Stimulated activated CD8-positive, alpha-beta memory T cell treated with anti-CD3 and anti-CD28 coated beads, Interleukin-15, amount 100 ng/mL, for 4 hours (primary cell): ENCODE data around the gene TMEM135.

Source experiments
- DNase-seq, 2 donors: peaks; one replicate each; pipeline ENCODE4 v3.0.0-alpha.2; 2020; ENCODE audit warnings: low read depth in 2 of 2

Gene TMEM135

GRCh38 chr11:87353771-87354345, 316.1 kb downstream of the TMEM135 start:
- DNase-seq, result no peak

GRCh38 chr11:87355596-87355995, 317.9 kb downstream of the TMEM135 start:
- no peak for DNase-seq

DNA sequence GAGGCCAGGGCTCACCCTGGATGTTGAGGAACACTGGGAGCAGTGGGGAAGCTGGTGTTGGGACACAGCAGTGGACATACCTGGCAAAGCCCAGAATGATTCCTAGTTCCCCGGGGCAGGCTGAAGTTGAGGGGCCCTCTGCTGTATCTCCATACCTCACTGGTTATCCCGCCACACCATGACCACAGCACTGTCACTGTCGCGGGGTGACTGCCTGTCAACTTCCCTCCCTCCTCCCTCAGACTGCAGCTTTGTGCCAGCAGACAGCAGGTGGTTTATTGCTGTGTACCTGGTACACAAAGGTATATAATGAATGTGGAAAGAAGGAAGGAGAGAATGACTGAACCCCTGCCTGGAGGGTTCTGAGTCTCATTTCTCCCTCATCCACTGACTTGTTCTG, 318.7 kb downstream of the TMEM135 start:
- DNase-seq, result no peak

- DNase-seq, result no peak
Observed at GRCh38 chr11:87358461-87358860, 320.7 kb downstream of the TMEM135 start.

DNA sequence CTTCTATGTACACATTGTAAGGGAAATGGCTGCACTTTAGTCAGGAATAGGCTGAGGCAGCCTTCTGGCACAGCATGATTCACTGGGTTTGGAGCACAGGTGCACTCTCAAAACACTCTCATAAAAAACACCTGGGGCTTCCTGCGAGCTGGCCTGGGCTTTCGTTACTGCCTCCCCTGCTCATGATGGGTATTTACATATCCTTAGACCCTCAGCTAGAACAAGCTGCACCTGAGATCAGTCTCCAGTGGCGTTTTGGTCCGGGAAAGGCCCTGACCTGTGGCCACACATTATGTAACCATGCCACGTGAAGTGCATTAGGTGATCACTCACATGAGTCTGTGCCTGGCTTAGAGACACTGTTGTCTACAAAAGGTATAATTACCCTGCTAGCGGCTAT, 321.7 kb downstream of the TMEM135 start:
- no peak for DNase-seq

- DNase-seq, result no peak
Observed at GRCh38 chr11:87361891-87362290, 324.2 kb downstream of the TMEM135 start.

DNA sequence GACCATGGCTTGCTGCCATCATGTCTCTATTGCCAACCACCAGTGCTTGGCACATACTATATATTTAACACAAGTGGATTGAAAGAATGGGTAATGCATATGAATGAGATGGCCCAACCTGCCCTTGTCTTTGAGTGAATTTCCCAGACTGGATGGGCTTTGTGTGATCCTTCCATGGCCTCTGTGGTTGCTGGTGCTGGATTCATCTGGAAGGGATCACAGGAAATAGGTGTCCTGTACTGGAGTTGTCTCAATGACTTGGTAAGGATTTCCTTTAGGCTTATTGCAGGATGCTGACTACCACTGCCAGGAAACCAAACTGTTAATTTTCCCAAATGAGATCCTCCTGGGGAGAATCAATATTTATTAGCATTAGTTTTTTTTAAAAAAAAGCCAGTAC, 328.6 kb downstream of the TMEM135 start:
- no peak for DNase-seq

DNA sequence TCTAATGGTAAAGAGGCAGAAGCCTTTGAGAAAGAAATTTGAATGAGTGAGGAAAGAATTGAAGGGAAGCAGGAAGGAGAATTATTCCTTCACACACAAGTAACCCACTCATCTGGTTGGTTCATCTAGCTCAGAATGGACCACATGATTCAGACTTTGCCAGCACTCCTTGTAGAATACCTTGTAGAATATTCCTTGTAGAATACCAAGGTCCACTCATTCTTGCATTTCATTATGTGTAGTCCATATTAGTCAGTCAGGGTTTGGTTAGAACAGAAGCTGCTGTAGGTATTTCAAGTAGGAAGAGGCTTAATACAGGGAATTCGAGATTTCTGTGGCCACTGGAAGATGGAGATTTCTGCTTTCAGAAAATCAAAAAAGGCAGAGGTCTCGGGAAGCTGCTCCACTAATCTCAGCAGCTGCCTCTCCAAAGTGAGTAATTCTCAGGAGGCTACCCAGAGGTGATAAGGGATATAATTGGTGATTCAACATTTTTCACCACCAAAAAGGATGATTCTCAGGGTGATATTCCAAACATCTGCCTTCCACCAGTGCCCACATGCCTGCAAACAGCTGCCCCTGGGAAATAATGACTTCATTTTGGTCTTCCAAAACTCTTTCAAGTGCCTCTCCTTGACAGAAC, 329.1 kb downstream of the TMEM135 start:
- DNase-seq, result no peak

GRCh38 chr11:87368151-87368550, 330.4 kb downstream of the TMEM135 start:
- DNase-seq, result no peak

DNA sequence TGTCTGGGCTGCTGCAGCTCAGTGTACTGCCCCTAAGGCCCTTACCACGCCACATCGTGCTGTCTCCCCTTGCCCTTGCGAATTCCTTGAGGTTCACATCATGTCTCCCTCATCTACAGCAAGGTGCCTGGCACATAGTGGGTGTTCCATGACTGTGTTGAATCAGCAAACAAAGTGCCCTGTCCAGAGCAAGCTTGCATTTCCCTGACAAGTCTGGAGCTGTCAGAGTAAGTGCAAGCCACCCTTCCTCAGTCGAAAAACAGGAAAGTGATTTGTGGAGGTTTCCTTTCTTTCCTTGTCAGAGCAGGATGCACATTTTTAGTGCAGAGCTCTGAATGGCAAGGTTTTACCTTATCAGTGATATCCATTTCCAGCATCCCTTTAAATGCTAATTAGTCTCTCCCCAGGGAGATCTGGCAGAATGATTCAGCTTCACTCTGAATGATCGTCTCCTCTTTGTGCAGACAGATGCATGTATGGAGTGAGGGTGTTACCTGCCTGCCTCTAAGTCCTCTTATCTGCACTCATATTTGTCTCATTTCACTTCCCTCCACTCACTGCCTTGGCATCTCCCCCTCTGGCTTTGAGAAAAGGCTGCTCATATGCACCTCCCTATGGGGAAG, 331.2 kb downstream of the TMEM135 start:
- DNase-seq, result no peak

DNA sequence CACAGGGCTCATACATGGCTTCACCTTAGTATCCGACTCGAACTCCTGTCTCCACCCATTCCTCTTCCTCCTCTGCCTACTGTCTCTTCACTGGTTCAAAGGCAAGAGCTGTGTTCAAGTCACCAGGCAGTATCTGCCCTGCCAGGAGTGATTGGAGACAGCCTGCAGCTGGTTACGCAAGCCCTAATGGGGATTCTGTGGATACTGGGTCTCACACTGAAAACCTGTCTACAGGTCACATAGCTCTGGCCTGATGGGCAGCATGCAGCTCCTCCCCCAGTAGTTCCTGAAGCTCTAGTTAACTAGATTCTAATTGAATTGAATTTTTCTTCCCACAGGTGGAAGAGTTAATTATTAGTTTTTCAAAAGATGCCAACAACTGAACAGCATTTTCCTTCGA, 332.2 kb downstream of the TMEM135 start:
- no peak for DNase-seq

DNA sequence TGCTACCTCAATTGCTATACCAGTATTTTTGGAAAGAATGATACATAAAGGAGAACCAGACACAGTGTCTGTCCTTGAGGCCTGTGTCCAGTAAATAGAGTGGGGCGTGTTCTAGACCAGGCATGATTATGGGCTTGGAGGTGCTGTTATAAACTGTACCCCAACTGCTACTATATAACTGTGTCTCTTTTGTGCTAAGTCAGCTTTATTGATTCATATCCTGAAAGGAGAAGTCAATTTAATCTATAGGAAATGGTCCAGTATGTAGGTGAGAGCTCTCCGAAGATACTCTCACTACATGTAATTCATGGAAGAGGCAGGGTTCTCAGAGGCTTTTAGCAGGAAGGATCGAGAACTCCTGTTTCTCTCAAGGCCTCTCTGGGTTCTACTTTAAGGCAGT, 334.3 kb downstream of the TMEM135 start:
- DNase-seq, result no peak
